CD14-positive monocyte (primary cell): Measurements from ENCODE around the gene MYO5B. TPM values are rescaled to one million over a fixed set of nuclear protein-coding genes. Genes with fewer than 3 reads are reported as not detected.

Experiments used
- DNase-seq, 3 donors: peaks; one replicate each; pipeline ENCODE4 v3.0.0-alpha.2; 2011 to 2022
- H2AFZ ChIP-seq: 2 replicates; pipeline ENCODE4 v1.6.0; 2012; ENCODE audit warnings: mild to moderate bottlenecking, low read depth, low read length, inconsistent platforms; ENCODE audit not compliant: insufficient read depth, poor library complexity, severe bottlenecking
- H3K27ac ChIP-seq, 2 donors: 1 replicate in 1 of 2; 2 replicates in 1 of 2; pipeline ENCODE4 v1.5.1; 2012 to 2013; ENCODE audit warnings: low read length in 2 of 2, control low read depth in 1 of 2, inconsistent platforms in 1 of 2, low read depth in 1 of 2, mild to moderate bottlenecking in 1 of 2
- H3K27me3 ChIP-seq, 2 donors: one replicate each; pipeline versions ENCODE4 v1.6.0 to v1.6.1; 2011 to 2013; ENCODE audit warnings: low read length in 2 of 2; ENCODE audit not compliant: control insufficient read depth in 2 of 2, insufficient read depth in 2 of 2
- H3K36me3 ChIP-seq, 2 donors: replicated peaks in 1 of 2; 1 replicate in 1 of 2; 2 replicates in 1 of 2; pipeline versions ENCODE4 v1.5.1 to v1.6.1; 2012 to 2013; ENCODE audit warnings: low read length in 2 of 2, control low read depth in 1 of 2, inconsistent platforms in 1 of 2, mild to moderate bottlenecking in 1 of 2; ENCODE audit not compliant: insufficient read depth in 2 of 2, control insufficient read depth in 1 of 2
- H3K4me1 ChIP-seq, 2 donors: 1 replicate in 1 of 2; 2 replicates in 1 of 2; pipeline versions ENCODE4 v1.5.1 to v1.6.1; 2012 to 2013; ENCODE audit warnings: low read length in 2 of 2, control low read depth in 1 of 2, inconsistent platforms in 1 of 2, mild to moderate bottlenecking in 1 of 2, moderate library complexity in 1 of 2; ENCODE audit not compliant: insufficient read depth in 2 of 2, control insufficient read depth in 1 of 2
- H3K4me2 ChIP-seq: replicated peaks from 2 replicates; pipeline ENCODE3; 2012; ENCODE audit warnings: low read length, moderate library complexity, mild to moderate bottlenecking; ENCODE audit not compliant: poor library complexity, severe bottlenecking; ENCODE audit errors: extremely low read depth
- H3K4me3 ChIP-seq, 3 experiments: fragments of 200-600 bp in 1 of 3; sonication (generic) in 1 of 3; replicated peaks in 1 of 3; 1 replicate in 2 of 3; 2 replicates in 1 of 3; pipeline ENCODE4 v1.5.1; 2011 to 2013; ENCODE audit warnings: low read length in 3 of 3, mild to moderate bottlenecking in 3 of 3, control low read depth in 2 of 3, low read depth in 2 of 3, inconsistent platforms in 1 of 3, moderate library complexity in 1 of 3
- H3K79me2 ChIP-seq: 2 replicates; pipeline ENCODE4 v1.6.0; 2012; ENCODE audit warnings: mild to moderate bottlenecking, control low read depth, inconsistent platforms, low read length, moderate library complexity; ENCODE audit not compliant: insufficient read depth
- H3K9ac ChIP-seq: 2 replicates; pipeline ENCODE4 v1.6.0; 2017; ENCODE audit warnings: low read length, mild to moderate bottlenecking; ENCODE audit not compliant: insufficient read depth, poor library complexity, severe bottlenecking
- H3K9me3 ChIP-seq, 2 donors: replicated peaks in 1 of 2; 1 replicate in 1 of 2; 2 replicates in 1 of 2; pipeline versions ENCODE4 v1.5.1 to v1.6.1; 2012 to 2013; ENCODE audit warnings: low read length in 2 of 2, control low read depth in 1 of 2; ENCODE audit not compliant: control insufficient read depth in 1 of 2, insufficient read depth in 1 of 2
- H4K20me1 ChIP-seq: 2 replicates; pipeline ENCODE4 v1.6.0; 2012; ENCODE audit warnings: mild to moderate bottlenecking, low read length, control low read depth, moderate library complexity; ENCODE audit not compliant: insufficient read depth
- H3K27ac Mint-ChIP-seq, 7 donors: one replicate each; pipeline ENCODE4 v1.8.0; 2020; ENCODE audit warnings: mild to moderate bottlenecking in 7 of 7, mixed read lengths in 7 of 7, moderate library complexity in 6 of 7, inconsistent platforms in 2 of 7
- H3K27me3 Mint-ChIP-seq, 3 donors: one replicate each; pipeline ENCODE4 v1.8.0; 2021 to 2022; ENCODE audit warnings: low read depth in 3 of 3, mild to moderate bottlenecking in 3 of 3, mixed read lengths in 3 of 3, moderate library complexity in 3 of 3, inconsistent platforms in 1 of 3
- H3K36me3 Mint-ChIP-seq, 2 donors: one replicate each; pipeline ENCODE4 v1.8.0; 2020; ENCODE audit warnings: mixed read lengths in 2 of 2, inconsistent platforms in 1 of 2, mild to moderate bottlenecking in 1 of 2
- H3K4me1 Mint-ChIP-seq: one replicate; pipeline ENCODE4 v1.8.0; 2020; ENCODE audit warnings: mild to moderate bottlenecking, mixed read lengths
- H3K4me3 Mint-ChIP-seq, 2 donors: one replicate each; pipeline ENCODE4 v1.8.0; 2020; ENCODE audit warnings: mild to moderate bottlenecking in 2 of 2, mixed read lengths in 2 of 2, moderate library complexity in 1 of 2
- H3K9me3 Mint-ChIP-seq, 7 donors: one replicate each; pipeline ENCODE4 v1.8.0; 2020 to 2022; ENCODE audit warnings: mixed read lengths in 7 of 7, mild to moderate bottlenecking in 6 of 7, moderate library complexity in 6 of 7, inconsistent platforms in 2 of 7
- CTCF ChIP-seq: fragments of 200-600 bp; IDR thresholded peaks from one replicate; pipeline ENCODE4 v1.8.0; 2022; ENCODE audit warnings: antibody characterized with exemption, mild to moderate bottlenecking
- WGBS: methylation state at CpG from one replicate; pipeline ENCODE4 v1.1.5; 2013; ENCODE audit warnings: missing lambda C conversion rate; ENCODE audit not compliant: insufficient coverage; 5-methylcytosine and 5-hydroxymethylcytosine counted together
- intact Hi-C, 2 donors: fragments of 100-400 bp; cut with micrococcal nuclease; formaldehyde crosslinking; loops; one replicate each; pipeline versions ENCODE4 v1.15.0 to v1.15.1; 2023
- polyA plus RNA-seq, 3 donors: library from polyadenylated mRNA; depleted of rRNA in 1 of 3; unstranded in 2 of 3; stranded (reverse) in 1 of 3; fragments of 300-500 nt in 2 of 3; fragments of >200 nt in 1 of 3; fragmentation: Illumina TruSeq in 2 of 3; gene quantifications; 1 replicate in 2 of 3; 2 replicates in 1 of 3; pipeline ENCODE4 v1.2.3, GENCODE V29; 2012 to 2021

Gene MYO5B
- polyA plus RNA-seq, 3 donors: 0.04 TPM; not detected in 2

DNA sequence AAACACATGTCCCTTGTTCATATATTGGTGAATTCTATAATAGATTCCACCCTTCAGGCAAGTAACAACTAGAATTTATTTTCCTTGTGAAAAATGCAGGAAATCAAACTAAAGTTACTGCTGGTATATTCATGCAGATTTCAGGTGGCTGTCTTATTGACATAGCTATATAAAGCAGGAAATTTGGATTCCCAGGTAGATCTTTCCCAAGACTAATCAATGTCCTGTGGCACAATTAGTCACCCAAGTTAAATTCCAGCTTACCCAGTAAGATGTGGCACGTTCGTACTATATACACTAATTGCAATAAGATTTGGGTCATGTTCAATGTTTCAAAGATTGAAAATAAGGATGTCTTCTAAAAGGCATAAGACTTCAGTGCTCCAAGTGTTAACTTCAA, 42.0 kb downstream of the MYO5B start:
- no peak overlapping the region for H3K4me3 Mint-ChIP-seq
- H3K4me2 ChIP-seq: no peak overlapping the region

GRCh38 chr18:50151926-50152325, 43.0 kb downstream of the MYO5B start:
- Mint-ChIP-seq H3K4me1 (no peaks in the 10 kb centered on the region), H3K27ac (no peak overlapping the region), H3K36me3 (no peaks in the 10 kb centered on the region), H3K4me3 (no peak overlapping the region), H3K27me3 (peaks cover 0 to 1% (median under 1%) of the 10 kb centered on the region in 3 donors), H3K9me3 (peaks cover 2 to 15% (median 7%) of the 10 kb centered on the region in 7 donors)
- H3K79me2 ChIP-seq: no peaks in the 10 kb centered on the region
- no peak overlapping the region for H3K27ac ChIP-seq
- no peak overlapping the region for H3K9ac ChIP-seq
- no peak overlapping the region for H3K4me2 ChIP-seq
- H3K36me3 ChIP-seq: no peaks in the 10 kb centered on the region
- H3K4me1 ChIP-seq: no peaks in the 10 kb centered on the region
- no peak for TF ChIP-seq CTCF
- H2AFZ ChIP-seq: no peak overlapping the region
- DNase-seq: no peak
- peaks cover 0 to 3% of the 10 kb centered on the region in 2 donors for H3K9me3 ChIP-seq
- H3K4me3 ChIP-seq: no peak overlapping the region
- intact Hi-C loops: no loop called here
- H3K27me3 ChIP-seq: no peaks in the 10 kb centered on the region
- no peaks in the 10 kb centered on the region for H4K20me1 ChIP-seq
- WGBS: 76% methylated on average over 6 of the region's 8 CpGs

More for the DNA sequence above, 42.0 kb downstream of the MYO5B start:
- Mint-ChIP-seq H3K27ac (no peak overlapping the region), H3K9me3 (peaks cover 2 to 16% (median 6%) of the 10 kb centered on the region in 7 donors), H3K27me3 (peaks cover 0 to 1% (median 0%) of the 10 kb centered on the region in 3 donors), H3K4me1 (no peaks in the 10 kb centered on the region), H3K36me3 (no peaks in the 10 kb centered on the region)
- Histone ChIP-seq H3K27me3 (no peaks in the 10 kb centered on the region), H3K4me3 (no peak overlapping the region), H3K79me2 (no peaks in the 10 kb centered on the region), H4K20me1 (no peaks in the 10 kb centered on the region), H3K9ac (no peak overlapping the region), H3K9me3 (peaks cover 0 to 3% of the 10 kb centered on the region in 2 donors), H3K36me3 (no peaks in the 10 kb centered on the region), H3K4me1 (no peaks in the 10 kb centered on the region), H2AFZ (no peak overlapping the region), H3K27ac (no peak overlapping the region)
- TF ChIP-seq CTCF: no peak
- no peak for DNase-seq
- intact Hi-C loops: no loop called here
- no CpG with 5 or more reads among the region's 2 CpGs for WGBS
